ENCODE results near the gene XCR1. TPM values are rescaled to one million over a fixed set of nuclear protein-coding genes. Genes with fewer than 3 reads are reported as not detected.

Gene XCR1
- total and polyA plus RNA-seq, 2 donors from 2014 or later = 1.4 TPM; not detected in 1

DNA sequence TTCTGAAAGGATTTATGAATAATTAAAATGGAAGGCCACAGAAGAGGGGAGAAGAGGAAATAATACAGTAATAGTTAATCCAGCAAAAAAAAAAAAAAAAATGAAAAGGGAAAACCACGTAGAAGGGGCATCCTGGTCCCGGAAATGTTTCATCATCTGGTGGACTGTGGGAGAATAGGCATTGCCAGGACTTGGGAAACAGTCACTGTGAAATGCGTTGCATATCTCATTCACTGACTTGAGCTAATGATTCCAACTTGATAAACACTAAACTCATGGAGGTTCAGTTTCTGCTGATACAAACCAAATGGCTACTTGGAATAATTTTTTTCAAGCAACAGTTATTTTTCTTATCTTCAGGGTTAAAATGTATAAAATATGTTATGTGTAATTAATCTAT is 3.2 kb downstream of the XCR1 start:
- DNase-seq (no peak), FAIRE-seq (no peak)
- H3K27ac ChIP-seq (ENCODE audit: low read depth in 2 of 2, low read length in 2 of 2) = no peak overlapping the region
- H3K36me3 ChIP-seq (ENCODE audit: control insufficient read depth in 2 of 3, insufficient read depth in 3 of 3, low read length in 3 of 3) = no peaks in the 10 kb centered on the region
- TF ChIP-seq, protein P1, sequence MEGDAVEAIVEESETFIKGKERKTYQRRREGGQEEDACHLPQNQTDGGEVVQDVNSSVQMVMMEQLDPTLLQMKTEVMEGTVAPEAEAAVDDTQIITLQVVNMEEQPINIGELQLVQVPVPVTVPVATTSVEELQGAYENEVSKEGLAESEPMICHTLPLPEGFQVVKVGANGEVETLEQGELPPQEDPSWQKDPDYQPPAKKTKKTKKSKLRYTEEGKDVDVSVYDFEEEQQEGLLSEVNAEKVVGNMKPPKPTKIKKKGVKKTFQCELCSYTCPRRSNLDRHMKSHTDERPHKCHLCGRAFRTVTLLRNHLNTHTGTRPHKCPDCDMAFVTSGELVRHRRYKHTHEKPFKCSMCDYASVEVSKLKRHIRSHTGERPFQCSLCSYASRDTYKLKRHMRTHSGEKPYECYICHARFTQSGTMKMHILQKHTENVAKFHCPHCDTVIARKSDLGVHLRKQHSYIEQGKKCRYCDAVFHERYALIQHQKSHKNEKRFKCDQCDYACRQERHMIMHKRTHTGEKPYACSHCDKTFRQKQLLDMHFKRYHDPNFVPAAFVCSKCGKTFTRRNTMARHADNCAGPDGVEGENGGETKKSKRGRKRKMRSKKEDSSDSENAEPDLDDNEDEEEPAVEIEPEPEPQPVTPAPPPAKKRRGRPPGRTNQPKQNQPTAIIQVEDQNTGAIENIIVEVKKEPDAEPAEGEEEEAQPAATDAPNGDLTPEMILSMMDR (IDR thresholded peaks at IDR 0.05; ENCODE audit: borderline replicate concordance, extremely low read depth, insufficient read depth) = no peak
- H3K4me3 ChIP-seq (ENCODE audit: low read length in 3 of 3) = no peak overlapping the region
- intact Hi-C loops (cut with DNase I) = no loop called here
- H3K9me3 ChIP-seq (ENCODE audit: control insufficient read depth in 2 of 3, insufficient read depth in 1 of 3, low read length in 3 of 3) = peaks cover 0 to 7% (median 6%) of the 10 kb centered on the region in 3 donors
- no peak overlapping the region for H3K9ac ChIP-seq (ENCODE audit: low read length in 3 of 3)
- no peaks in the 10 kb centered on the region for H3K27me3 ChIP-seq (ENCODE audit: control insufficient read depth, insufficient read depth, low read length)
- H3K4me1 ChIP-seq (ENCODE audit: control insufficient read depth in 2 of 3, insufficient read depth in 2 of 3, low read depth in 1 of 3, low read length in 3 of 3) = no peaks in the 10 kb centered on the region

DNA sequence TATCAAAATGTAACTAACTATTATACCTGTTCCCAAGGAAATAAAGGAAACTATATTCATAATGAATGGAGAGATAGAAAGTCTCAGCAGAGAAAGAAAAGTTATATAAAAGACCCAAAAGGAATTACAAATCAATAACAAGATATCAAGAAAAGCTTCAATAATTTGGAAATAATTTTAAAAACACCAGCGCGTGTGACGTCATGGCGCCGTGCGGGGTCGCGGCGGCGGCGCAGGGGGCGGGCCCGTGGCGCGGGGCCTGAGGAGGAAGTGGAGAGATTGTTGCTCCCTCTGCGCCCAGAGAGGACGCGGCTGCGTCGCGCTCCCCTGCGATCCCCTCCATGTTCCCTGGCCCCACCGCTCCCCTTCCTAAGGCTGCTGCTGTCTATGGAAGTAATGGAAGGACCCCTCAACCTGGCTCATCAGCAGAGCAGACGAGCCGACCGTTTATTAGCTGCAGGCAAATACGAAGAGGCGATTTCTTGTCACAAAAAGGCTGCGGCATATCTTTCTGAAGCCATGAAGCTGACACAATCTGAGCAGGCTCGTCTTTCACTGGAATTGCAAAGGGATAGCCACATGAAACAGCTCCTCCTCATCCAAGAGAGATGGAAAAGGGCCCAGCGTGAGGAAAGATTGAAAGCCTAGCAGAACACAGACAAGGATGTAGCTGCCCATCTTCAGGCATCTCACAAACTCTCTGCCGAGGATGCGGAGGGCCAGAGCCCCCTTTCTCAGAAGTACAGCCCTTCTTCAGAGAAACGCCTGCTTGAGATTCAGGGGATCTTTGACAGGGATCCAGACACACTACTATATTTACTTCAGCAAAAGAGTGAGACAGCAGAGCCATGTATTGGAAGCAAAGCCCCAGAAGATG is 4.1 kb downstream of the XCR1 start:
- H3K4me1 ChIP-seq (ENCODE audit: control insufficient read depth in 2 of 3, insufficient read depth in 2 of 3, low read depth in 1 of 3, low read length in 3 of 3) = no peaks in the 10 kb centered on the region
- TF ChIP-seq, protein P1 (IDR thresholded peaks at IDR 0.05; ENCODE audit: borderline replicate concordance, extremely low read depth, insufficient read depth) = no peak
- peaks cover 0 to 7% (median 6%) of the 10 kb centered on the region in 3 donors for H3K9me3 ChIP-seq (ENCODE audit: control insufficient read depth in 2 of 3, insufficient read depth in 1 of 3, low read length in 3 of 3)
- no peak overlapping the region for H3K27ac ChIP-seq (ENCODE audit: low read depth in 2 of 2, low read length in 2 of 2)
- no peaks in the 10 kb centered on the region for H3K27me3 ChIP-seq (ENCODE audit: control insufficient read depth, insufficient read depth, low read length)
- FAIRE-seq (no peak), DNase-seq (no peak)
- no peaks in the 10 kb centered on the region for H3K36me3 ChIP-seq (ENCODE audit: control insufficient read depth in 2 of 3, insufficient read depth in 3 of 3, low read length in 3 of 3)
- H3K4me3 ChIP-seq (ENCODE audit: low read length in 3 of 3) = no peak overlapping the region
- H3K9ac ChIP-seq (ENCODE audit: low read length in 3 of 3) = no peak overlapping the region
- intact Hi-C loops (cut with DNase I) = no loop called here

DNA sequence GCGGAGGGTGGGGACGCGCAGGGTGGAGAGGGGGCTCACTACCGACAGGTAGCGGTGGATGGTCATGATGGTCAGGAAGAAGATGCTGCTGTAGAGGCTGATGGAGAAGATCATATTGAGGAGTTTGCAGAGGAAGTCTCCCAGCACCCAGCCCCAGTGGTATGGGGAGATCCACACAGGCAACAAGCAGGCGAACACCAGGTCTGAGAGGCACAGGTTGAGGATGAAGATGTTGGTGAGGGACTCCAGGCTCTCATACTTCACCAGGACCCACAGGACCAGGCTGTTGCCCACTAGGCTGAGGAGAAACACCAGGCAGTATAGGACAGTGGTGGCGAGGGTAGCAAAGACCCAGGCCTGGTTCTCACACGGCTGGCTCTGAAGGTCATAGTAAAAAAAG is 5.8 kb downstream of the XCR1 start:
- TF ChIP-seq, protein P1 (IDR thresholded peaks at IDR 0.05; ENCODE audit: borderline replicate concordance, extremely low read depth, insufficient read depth) = no peak
- FAIRE-seq (no peak), DNase-seq (no peak)
- H3K27me3 ChIP-seq (ENCODE audit: control insufficient read depth, insufficient read depth, low read length) = no peaks in the 10 kb centered on the region
- H3K4me1 ChIP-seq (ENCODE audit: control insufficient read depth in 2 of 3, insufficient read depth in 2 of 3, low read depth in 1 of 3, low read length in 3 of 3) = no peaks in the 10 kb centered on the region
- intact Hi-C loops (cut with DNase I) = no loop called here
- no peaks in the 10 kb centered on the region for H3K9me3 ChIP-seq (ENCODE audit: control insufficient read depth in 2 of 3, insufficient read depth in 1 of 3, low read length in 3 of 3)
- no peak overlapping the region for H3K4me3 ChIP-seq (ENCODE audit: low read length in 3 of 3)
- no peaks in the 10 kb centered on the region for H3K36me3 ChIP-seq (ENCODE audit: control insufficient read depth in 2 of 3, insufficient read depth in 3 of 3, low read length in 3 of 3)
- no peak overlapping the region for H3K27ac ChIP-seq (ENCODE audit: low read depth in 2 of 2, low read length in 2 of 2)
- no peak overlapping the region for H3K9ac ChIP-seq (ENCODE audit: low read length in 3 of 3)
